NK-92 (cell line): ENCODE data around the gene LRRC56.
"Not testable (repeated sequence)": the region's sequence is repeated elsewhere in the genome, so short reads cannot be mapped to it uniquely, and the experiment has no call there.

ENCODE experiments used
- DNase-seq: peaks from one replicate; lab custom pipeline; 2025; ENCODE audit not compliant: unreplicated experiment; lab: John Stamatoyannopoulos, UW

LRRC56 gene

GRCh38 chr11:501001-501682 is 36.2 kb upstream of the LRRC56 start:
- DNase-seq, result no peak

GRCh38 chr11:501683-502287 is 35.5 kb upstream of the LRRC56 start:
- DNase-seq, result no peak

- no peak for DNase-seq
These were observed 34.8 kb upstream of the LRRC56 start for GRCh38 chr11:502288-503178.

GRCh38 chr11:503179-503981 is 33.9 kb upstream of the LRRC56 start:
- DNase-seq, result no peak

- no peak for DNase-seq
These were observed 33.0 kb upstream of the LRRC56 start for GRCh38 chr11:504053-504993.

GRCh38 chr11:504994-505344 is 32.4 kb upstream of the LRRC56 start:
- no peak for DNase-seq

- DNase-seq, result peak; percentile 73
These were observed 30.9 kb upstream of the LRRC56 start for GRCh38 chr11:506238-506994.

GRCh38 chr11:506995-507726 is 30.2 kb upstream of the LRRC56 start, which contains the start of gene RNH1:
Gene RNH1, minus strand, starts transcription at chr11:507242. Its CDS starts 5,080 bp downstream, at chr11:502162.
- DNase-seq, result peak; percentile 71

- DNase-seq, result no peak
These were observed 29.4 kb upstream of the LRRC56 start for GRCh38 chr11:507727-508515.

GRCh38 chr11:508956-509355 is 28.4 kb upstream of the LRRC56 start:
- no peak for DNase-seq

GRCh38 chr11:512761-513595 is 24.3 kb upstream of the LRRC56 start:
- DNase-seq, result no peak

GRCh38 chr11:514606-515005 is 22.7 kb upstream of the LRRC56 start:
- no peak for DNase-seq

GRCh38 chr11:515131-515530 is 22.2 kb upstream of the LRRC56 start:
- no peak for DNase-seq

GRCh38 chr11:516400-516799 is 20.9 kb upstream of the LRRC56 start:
- DNase-seq, result no peak

GRCh38 chr11:516918-517685 is 20.2 kb upstream of the LRRC56 start:
- DNase-seq, result not testable (repeated sequence)
